Measurements from ENCODE around the gene MAN1C1.
A peak's percentile ranks its signal among the peaks of the same experiment; 100 is the strongest.

Gene MAN1C1

GRCh38 chr1:25612421-25612820 is 4.2 kb upstream of the MAN1C1 start:
- Mint-ChIP-seq H3K27ac (no peak overlapping the region), H3K4me1 (peaks cover 13% of the 10 kb centered on the region)

GRCh38 chr1:25613091-25613490 is 3.5 kb upstream of the MAN1C1 start:
- Mint-ChIP-seq H3K27ac (no peak overlapping the region), H3K4me3 (no peak overlapping the region), H3K36me3 (ENCODE audit: low read depth) (no peaks in the 10 kb centered on the region), H3K4me1 (peaks cover 13% of the 10 kb centered on the region), H3K27me3 (ENCODE audit: low read depth) (peaks cover 51% of the 10 kb centered on the region), H3K9me3 (no peaks in the 10 kb centered on the region)
- TF ChIP-seq CTCF (IDR thresholded peaks at IDR 0.05; ENCODE audit: unreplicated experiment in 3 of 3) = no peak

More at GRCh38 chr1:25612421-25612820, 4.2 kb upstream of the MAN1C1 start:
- Mint-ChIP-seq H3K4me3 (no peak overlapping the region), H3K9me3 (no peaks in the 10 kb centered on the region), H3K36me3 (ENCODE audit: low read depth) (no peaks in the 10 kb centered on the region), H3K27me3 (ENCODE audit: low read depth) (peaks cover 50% of the 10 kb centered on the region)
- no peak for TF ChIP-seq CTCF (IDR thresholded peaks at IDR 0.05; ENCODE audit: unreplicated experiment in 3 of 3)

- H3K9me3 Mint-ChIP-seq = no peaks in the 10 kb centered on the region
- TF ChIP-seq CTCF (IDR thresholded peaks at IDR 0.05; ENCODE audit: unreplicated experiment in 3 of 3) = no peak
- H3K27ac Mint-ChIP-seq = no peak overlapping the region
- peaks cover 27% of the 10 kb centered on the region for H3K4me1 Mint-ChIP-seq
- H3K36me3 Mint-ChIP-seq (ENCODE audit: low read depth) = no peaks in the 10 kb centered on the region
- H3K4me3 Mint-ChIP-seq = peak overlapping the region; percentile 48 to 75 (median 66)
- peaks cover 66% of the 10 kb centered on the region for H3K27me3 Mint-ChIP-seq (ENCODE audit: low read depth)
These were observed 2.0 kb upstream of the MAN1C1 start for GRCh38 chr1:25614501-25615171.

DNA sequence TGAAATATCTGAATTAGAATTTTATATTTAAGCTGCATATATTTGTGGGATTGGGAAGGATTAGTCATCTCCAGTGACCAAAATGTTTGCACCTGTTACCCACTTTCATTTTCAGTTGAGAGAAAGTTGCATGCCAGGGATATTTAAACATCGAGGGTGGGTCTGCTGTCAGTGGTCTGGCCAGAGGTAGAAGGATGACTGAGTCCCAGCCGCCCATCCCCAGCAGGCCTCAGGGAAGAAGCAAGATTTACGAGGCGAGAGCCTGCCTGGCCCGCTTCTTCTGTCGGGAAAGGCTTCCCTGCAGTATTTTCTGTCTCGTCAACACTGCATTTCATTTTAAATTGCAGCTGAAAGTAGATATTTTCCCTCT is 1.4 kb upstream of the MAN1C1 start:
- Mint-ChIP-seq H3K4me1 (peaks cover 29% of the 10 kb centered on the region), H3K9me3 (no peaks in the 10 kb centered on the region), H3K4me3 (peak overlapping the region; percentile 66 to 78 (median 75)), H3K27me3 (ENCODE audit: low read depth) (peaks cover 66% of the 10 kb centered on the region), H3K36me3 (ENCODE audit: low read depth) (no peaks in the 10 kb centered on the region), H3K27ac (peak overlapping the region in 2 of 3 experiments; percentile 4 to 36)
- TF ChIP-seq CTCF (IDR thresholded peaks at IDR 0.05; ENCODE audit: unreplicated experiment in 3 of 3) = no peak

DNA sequence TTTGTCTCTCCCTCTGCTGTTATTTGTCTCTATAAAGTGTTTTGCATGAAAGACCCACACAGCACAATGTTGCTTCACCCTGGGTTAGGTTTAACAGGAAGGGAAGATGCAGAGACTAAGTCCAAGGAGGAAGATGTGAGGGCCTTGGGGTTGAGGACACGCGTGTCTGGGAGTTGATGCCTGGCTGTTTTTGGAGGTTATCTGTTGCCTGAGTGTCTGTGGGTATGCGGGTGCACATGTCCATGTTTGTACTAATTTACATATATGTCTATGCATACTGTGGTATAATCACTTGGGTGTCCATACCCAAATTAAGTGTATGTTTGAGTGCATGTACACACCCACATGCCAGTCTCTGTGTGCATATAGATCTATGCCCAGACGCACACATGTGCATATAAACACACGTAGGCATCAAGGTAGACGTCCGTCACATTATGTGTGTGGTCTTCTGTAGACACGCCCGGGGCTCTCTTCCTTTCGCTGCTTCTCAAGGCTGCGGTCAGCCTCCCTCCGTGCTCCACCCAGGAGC is 962 bp upstream of the MAN1C1 start:
- Mint-ChIP-seq H3K4me3 (peak overlapping the region; percentile 66 to 78 (median 75)), H3K4me1 (peaks cover 32% of the 10 kb centered on the region), H3K27me3 (ENCODE audit: low read depth) (peaks cover 64% of the 10 kb centered on the region), H3K36me3 (ENCODE audit: low read depth) (no peaks in the 10 kb centered on the region), H3K9me3 (no peaks in the 10 kb centered on the region), H3K27ac (peak overlapping the region in 2 of 3 experiments; percentile 4 to 36)
- no peak for TF ChIP-seq CTCF (IDR thresholded peaks at IDR 0.05; ENCODE audit: unreplicated experiment in 3 of 3)

Measured in nephron (organoid).